GM19025 (cell line): ENCODE results near the gene ZNF827.

Experiments
- ATAC-seq: cut with Tn5 transposase; IDR thresholded peaks from one replicate; pipeline ENCODE4 v1.9.1; 2021; ENCODE audit warnings: mild to moderate bottlenecking, low read depth, moderate library complexity; ENCODE audit not compliant: unreplicated experiment

The ZNF827 gene, protein sequence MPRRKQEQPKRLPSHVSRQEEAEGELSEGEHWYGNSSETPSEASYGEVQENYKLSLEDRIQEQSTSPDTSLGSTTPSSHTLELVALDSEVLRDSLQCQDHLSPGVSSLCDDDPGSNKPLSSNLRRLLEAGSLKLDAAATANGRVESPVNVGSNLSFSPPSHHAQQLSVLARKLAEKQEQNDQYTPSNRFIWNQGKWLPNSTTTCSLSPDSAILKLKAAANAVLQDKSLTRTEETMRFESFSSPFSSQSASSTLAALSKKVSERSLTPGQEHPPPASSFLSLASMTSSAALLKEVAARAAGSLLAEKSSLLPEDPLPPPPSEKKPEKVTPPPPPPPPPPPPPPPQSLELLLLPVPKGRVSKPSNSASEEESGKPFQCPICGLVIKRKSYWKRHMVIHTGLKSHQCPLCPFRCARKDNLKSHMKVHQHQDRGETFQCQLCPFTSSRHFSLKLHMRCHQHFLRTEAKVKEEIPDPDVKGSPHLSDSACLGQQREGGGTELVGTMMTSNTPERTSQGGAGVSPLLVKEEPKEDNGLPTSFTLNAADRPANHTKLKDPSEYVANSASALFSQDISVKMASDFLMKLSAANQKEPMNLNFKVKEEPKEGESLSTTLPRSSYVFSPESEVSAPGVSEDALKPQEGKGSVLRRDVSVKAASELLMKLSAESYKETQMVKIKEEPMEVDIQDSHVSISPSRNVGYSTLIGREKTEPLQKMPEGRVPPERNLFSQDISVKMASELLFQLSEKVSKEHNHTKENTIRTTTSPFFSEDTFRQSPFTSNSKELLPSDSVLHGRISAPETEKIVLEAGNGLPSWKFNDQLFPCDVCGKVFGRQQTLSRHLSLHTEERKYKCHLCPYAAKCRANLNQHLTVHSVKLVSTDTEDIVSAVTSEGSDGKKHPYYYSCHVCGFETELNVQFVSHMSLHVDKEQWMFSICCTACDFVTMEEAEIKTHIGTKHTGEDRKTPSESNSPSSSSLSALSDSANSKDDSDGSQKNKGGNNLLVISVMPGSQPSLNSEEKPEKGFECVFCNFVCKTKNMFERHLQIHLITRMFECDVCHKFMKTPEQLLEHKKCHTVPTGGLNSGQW

GRCh38 chr4:145938618-145939440 lies at the start of gene ZNF827:
TSS of gene ZNF827 (minus strand) at chr4:145938823. CDS start at chr4:145938407, 416 bp downstream.
- ATAC-seq = peak; percentile 18

GRCh38 chr4:145984563-145984962 lies 45.9 kb upstream of the ZNF827 start:
- no peak for ATAC-seq

DNA sequence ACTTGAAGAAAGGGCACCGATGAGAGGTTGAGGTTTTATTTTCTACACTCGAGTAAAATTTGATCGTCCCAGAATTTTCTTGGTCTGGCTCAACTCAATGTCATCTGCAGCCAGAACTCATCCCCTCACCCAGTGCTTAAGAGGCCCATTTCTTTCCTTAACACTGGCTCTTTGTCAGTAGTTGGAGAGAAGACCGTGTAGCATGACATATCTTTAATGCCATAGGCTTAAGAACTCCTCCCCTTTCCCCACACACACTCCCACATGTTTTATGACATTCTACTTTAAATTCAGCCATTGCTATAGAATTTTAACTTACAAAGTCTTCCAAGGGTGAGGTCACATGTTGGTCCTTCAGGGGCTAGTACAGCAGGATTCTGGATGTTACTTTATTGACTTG lies 44.2 kb upstream of the ZNF827 start:
- ATAC-seq = no peak

GRCh38 chr4:145979160-145979559 lies 40.5 kb upstream of the ZNF827 start:
- no peak for ATAC-seq

GRCh38 chr4:145976680-145977079 lies 38.1 kb upstream of the ZNF827 start:
- no peak for ATAC-seq

GRCh38 chr4:145960012-145960411 lies 21.4 kb upstream of the ZNF827 start:
- ATAC-seq = no peak

DNA sequence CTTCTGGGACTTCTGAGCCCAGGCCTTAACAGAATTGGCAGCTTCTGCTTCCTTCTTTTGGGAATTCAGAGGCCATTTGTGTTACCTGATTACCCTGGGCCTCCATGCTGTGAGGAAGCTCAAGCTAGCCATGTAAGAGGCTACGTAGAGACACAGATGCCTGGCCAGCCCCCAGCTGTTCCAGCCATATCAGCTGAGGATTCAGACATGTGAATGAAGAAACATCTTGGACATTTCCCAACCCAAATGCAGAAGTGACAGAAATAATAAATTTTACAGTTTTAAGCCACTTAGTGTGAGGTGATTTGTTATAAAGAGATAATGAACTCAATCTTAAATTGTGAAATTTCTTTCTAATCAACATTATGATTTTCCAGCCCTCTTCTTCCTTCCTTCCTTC lies 18.7 kb upstream of the ZNF827 start:
- ATAC-seq = no peak

GRCh38 chr4:145956288-145956890 lies 17.8 kb upstream of the ZNF827 start:
- no peak for ATAC-seq

GRCh38 chr4:145954924-145955339 lies 16.3 kb upstream of the ZNF827 start:
- ATAC-seq = no peak

- ATAC-seq = no peak
These were observed 13.3 kb upstream of the ZNF827 start for GRCh38 chr4:145951931-145952330.

GRCh38 chr4:145945431-145946155 lies 7.0 kb upstream of the ZNF827 start:
- no peak for ATAC-seq

GRCh38 chr4:145944886-145945285 lies 6.3 kb upstream of the ZNF827 start:
- no peak for ATAC-seq

- ATAC-seq = no peak
These were observed 1.2 kb upstream of the ZNF827 start for GRCh38 chr4:145939856-145940255.

GRCh38 chr4:145939441-145939750 lies 773 bp upstream of the ZNF827 start:
- ATAC-seq = no peak

- no peak for ATAC-seq
These were observed 532 bp downstream of the ZNF827 start for GRCh38 chr4:145937971-145938611.

DNA sequence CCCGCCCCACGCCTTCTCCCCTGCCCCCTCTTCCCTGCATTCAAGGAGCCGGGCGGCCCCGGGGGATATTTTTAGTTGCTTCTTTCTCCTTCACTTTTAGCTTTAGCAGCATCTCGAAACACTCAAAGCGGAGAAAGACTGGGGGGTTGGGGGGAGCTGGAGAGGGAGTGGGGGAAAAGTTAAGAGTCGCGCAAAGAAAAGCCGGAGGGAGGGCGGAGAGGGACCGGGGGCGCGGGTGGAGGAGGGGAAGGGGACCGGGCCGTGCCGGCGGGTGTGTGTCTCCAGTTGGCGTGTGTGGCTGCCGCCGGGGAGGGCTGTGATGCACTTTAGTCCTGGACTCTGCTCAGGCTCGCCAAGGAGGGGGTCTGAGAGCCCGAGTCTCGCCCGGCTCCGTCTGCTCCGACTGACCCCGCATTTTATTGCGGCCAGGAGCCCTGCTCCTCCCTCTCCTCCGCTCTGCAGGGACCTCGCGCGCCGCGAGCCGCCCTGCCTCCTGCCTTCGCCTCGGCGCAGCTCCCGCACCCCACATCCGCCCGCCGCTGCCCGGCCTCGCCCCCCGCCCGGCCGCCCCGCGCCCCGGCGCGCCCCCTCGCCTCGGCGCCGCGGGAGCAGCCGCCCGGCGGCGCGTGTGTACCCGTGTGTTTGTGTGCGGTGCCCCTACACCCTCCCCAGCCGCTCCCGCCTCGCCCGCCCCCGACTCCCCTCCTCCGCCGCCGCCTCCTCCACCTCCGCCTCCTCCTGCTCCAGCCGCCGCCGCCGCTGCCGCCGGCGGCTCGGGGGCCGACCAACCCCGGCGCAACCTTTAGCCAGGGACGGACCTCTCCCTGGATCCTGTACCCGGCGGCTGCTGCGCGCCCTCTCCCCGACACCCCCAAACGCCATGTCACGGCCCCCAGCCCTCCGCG lies 1.4 kb downstream of the ZNF827 start:
- ATAC-seq = no peak

DNA sequence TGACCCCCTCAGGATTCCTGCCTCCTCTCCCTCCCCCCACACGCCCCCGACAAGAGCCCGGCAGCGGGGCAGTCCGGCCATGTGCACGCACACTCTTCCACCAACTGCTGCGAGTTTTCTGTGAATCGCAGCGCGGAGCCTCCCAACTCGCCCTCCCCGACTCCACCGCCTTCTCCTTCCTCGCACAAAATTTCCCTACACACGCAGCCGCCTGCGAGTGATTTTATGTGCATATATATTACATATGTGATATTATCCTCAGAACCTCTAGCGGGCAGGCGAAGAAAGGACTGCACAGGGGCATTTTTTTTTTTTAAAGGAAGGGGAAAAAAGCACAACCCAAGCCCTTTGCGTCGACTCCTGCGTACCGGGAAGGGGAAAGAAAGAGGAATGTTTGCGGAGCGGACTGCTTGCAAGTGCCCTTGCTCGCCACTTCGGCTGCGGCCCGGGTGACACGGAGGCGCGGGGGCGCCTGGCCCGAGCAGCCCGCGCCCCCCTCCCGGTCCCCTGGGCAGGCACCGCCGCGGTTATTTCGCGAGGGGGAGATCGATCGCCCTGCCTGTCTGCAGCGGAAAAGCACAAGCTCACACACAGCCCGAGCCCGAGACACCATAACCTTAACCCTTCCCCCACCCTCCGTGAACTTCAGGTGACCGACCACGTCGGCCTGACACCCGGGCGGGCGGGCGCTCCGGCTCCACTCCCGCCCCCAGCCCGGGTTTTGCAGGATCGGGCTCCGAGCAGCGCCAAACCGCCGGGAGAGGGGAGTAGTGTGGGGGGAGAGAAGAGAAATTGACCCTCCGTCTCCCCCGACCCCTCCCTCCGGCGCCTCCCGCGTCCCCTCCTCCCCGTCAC lies 2.3 kb downstream of the ZNF827 start:
- peak; percentile 37 for ATAC-seq
